Stimulated activated CD4-positive, alpha-beta T cell treated with anti-CD3 and anti-CD28 coated beads, Interleukin-2, amount 100 ng/mL, for 24 hours (primary cell): Measurements from ENCODE around the gene GATAD1.
"Not testable (repeated sequence)": the region's sequence is repeated elsewhere in the genome, so short reads cannot be mapped to it uniquely, and the experiment has no call there.

Experiments
- DNase-seq, 2 donors: peaks; one replicate each; pipeline ENCODE4 v3.0.0-alpha.2; 2020

Gene GATAD1

DNA sequence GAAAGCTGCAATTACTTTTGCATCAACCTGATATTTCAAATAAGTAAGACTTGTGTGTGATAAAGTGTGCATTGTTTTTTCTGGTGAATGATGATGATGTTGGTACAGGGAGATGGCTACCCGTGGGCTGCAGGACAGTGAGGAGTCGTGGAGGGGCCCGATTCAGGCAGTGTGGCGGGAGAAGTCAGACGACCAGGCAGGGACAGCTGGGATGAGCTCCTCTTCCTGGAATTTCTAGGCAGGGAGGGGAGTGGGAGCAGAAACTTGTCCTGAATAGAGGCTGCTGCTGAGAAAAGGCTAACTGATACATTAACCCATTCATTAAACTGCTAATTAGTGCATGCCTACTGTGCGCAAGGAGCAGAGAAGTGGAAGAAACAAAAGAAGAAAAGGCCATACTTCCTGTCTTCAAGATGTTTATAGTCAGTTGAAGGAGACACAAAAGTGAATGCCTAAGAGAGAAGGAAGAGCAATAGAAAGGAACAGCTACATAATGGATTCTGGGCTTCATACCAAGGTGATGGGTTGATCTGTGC lies 9.3 kb upstream of the GATAD1 start:
- DNase-seq = no peak

DNA sequence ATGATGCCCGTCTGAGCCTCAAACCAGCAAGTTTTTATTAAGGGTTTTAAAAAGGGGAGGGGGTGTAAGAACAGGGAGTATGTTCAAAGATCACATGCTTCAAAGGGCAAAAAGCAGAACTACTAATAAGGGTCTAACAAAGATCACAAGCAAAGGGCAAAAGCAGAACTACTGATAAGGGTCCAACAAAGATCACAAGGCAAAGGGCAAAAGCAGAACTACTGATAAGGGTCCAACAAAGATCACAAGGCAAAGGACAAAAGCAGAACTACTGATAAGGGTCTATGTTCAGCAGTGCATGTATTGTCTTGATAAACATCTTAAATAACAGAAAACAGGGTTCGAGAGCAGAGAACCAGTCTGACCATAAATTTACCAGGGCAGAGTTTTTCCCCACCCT lies 4.6 kb upstream of the GATAD1 start:
- not testable (repeated sequence) for DNase-seq

DNA sequence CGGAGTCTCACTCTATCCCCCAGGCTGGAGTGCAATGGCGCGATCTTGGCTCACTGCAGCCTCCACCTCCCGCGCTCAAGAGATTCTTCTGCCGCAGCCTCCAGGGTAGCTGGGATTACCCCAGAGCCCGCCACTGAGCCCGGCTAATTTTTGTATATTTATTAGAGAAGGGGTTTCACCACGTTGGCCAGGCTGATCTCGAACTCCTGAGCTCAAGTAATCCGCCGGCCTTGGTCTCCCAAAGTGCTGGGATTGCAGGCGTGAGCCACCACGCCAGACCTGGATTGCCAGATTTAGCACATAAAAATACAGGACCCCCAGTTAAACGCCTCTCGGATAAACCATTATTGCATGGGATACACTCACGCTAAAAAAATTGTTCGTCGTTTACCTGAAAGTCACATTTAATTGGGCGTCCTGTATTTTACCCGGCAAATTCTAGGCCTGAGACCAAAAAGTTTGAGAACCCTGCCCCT lies 375 bp upstream of the GATAD1 start:
- no peak for DNase-seq

DNA sequence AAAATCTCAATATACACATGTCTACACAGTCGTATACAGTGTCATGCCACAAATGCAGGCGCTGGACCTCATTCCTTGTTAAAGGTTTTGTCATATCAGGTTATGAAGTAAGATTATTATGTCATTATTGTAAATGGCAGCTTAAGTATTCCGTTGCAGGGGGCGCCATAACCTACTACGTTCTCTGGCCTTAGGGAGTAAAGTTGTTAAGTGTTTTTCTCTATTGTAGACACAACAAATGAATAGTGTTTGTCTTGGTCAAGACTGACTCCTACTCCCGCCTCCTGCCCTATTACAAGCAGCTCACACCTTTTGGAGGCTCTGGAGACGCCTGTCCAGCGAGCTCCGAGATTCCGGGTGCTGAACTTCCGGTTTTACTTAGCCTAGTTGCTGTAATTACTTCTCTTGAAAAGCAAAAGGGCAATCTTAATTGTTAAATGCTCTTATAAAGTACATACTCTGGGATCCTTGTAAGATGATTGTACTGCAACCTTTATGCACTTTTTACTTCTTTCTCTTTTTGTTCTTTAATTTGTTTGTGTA lies 994 bp downstream of the GATAD1 start:
- peak; percentile 45 to 66 for DNase-seq

DNA sequence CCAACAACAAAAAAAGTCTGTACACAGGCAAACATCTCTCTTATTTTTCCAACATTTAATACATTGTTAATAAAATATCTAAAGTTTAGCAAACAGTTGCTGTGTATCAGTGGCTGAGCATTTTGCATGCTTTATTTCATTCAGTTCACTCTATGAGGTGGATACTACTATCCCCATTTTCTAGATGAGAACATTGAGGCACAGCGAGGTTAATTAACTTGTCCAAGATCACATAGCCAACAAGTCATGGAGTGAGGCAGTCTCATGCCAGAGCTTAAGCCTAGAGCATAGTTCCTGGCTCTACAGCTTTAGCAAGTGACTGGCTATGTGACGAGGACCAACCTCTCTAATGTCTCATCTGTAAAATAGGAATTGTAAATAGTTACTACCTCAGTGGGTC lies 4.4 kb downstream of the GATAD1 start:
- DNase-seq = no peak

DNA sequence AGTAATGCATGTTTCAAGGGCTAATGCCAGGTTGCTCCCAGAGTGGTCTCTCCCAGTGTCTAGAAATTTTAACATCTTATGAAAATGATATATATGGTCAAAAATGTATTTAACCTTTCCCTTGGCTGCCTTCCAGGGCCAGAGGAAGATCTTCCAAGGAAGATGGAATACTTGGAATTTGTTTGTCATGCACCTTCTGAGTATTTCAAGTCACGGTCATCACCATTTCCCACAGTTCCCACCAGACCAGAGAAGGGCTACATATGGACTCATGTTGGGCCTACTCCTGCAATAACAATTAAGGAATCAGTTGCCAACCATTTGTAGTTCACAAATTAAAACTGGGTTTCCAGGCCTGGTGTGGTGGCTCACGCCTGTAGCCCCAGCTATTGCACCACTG lies 9.0 kb downstream of the GATAD1 start:
- DNase-seq = no peak

DNA sequence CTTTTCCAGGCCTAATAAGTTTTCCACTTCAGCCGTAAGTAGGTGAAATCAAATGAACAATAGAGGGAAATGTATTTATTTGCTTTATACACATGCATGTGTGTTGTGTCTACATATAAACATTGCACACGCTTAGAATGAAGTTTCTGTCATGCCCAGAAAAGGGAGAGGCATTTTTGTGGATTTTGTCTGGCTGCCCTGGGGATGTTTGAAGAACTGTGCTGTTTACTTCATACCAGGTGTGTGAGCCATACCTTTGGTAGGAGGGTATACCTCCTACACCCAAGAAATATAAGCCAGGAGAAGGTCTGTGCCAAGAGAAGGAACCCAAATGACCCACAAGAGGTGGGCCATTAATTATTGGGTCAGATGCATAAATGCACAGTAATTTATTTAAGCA lies 12.8 kb downstream of the GATAD1 start:
- DNase-seq = no peak

DNA sequence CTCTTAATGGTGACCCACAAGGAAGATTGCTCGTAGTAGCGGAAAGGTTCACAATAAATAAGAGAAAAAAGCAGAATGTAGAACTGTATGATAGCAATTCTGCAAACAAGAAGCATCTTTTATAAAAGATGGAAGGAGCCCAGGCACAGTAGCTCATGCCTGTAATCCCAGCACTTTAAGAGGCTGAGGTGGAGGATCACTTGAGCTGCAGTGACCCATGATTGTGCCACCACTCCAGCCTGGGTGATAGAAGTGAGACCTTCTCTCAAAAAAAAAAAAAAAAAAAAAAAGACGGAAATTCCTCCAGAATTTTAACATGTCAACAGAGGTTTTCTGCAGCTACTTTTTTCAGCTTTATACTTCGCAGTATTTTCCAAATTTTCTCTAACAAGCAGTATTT lies 13.2 kb downstream of the GATAD1 start:
- no peak for DNase-seq

DNA sequence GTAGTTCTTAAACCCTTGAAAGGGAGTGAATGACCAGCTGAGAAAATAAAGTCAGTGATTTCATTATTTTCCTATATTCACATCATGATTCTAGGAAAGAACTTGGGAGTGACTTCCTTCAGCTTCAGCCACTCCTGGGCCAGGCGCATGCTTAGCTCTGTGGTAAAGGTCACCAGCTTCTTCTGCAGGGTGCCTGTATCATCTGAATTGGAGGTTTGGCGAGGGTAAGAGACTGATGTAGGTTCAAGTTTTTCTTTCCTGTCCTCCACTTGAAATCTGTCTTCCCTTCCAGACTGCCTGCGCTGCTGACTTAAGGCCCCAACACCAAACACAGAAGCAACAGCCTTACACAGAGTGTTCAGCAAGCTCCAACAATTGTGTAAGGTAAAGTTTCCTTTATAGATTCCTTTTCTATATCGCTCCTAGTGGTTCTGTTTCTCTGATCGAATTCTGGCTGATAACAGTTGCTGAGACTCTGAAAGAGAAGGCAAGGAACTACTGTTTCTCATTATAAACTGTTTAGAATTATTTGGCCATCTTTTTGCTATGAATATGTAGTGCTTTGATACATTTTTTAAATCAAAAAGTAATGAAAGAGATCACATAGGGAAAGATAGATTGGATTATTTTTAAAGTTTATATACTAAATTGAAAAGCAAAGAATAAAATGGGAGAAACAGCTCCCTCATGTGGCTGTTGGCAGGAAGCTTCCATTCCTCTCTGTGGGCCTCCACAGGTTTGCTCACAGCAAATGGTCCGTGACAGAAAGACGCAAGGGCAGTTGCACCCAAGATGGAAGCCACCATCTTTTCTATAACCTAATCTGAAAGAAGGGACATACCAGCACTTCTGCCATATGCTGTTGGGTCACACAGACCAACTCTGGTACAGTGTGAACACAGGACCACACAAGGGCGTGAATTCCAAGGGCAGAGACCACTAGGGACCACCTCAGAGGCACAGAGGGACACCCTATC lies 14.0 kb downstream of the GATAD1 start:
- peak; percentile 9 to 20 for DNase-seq

DNA sequence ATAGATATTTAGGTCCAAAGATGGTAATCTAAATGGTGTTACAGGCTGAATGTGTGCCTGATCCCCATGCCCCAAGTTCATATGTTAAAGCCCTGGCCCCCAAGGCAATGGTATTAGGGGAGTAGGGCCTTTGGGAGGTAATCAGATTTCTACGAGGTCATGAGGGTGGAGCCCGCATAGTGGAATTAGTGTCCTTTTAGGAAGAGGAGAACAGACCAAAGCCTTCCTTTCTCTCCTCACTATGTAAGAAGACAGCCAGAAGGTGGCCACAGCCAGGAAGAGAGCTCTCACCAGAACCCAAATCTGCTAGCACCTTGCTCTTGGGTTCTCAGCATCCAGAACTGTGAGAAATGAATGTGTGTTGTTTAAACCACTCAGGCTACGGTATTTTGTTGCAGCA lies 15.3 kb downstream of the GATAD1 start:
- no peak for DNase-seq

DNA sequence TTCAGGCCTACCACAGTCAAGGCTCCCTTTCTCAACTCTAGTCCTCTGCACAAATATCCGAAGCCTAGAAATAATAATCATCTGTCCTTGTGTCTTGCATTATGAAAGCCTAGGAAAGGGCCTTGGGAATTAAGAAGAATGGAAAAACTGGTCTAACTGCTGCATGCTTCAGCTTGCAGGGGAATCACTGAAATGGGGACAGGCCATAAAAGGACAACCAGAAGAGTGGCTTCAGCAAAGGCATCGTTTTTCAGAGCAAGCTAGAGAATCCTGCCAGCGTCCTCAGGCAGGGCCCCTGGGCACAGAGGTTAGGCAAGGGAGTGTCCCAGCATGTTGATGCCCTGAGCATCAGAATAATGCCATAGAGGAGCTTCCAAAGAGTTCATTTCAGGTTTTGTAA lies 17.2 kb downstream of the GATAD1 start:
- no peak for DNase-seq

DNA sequence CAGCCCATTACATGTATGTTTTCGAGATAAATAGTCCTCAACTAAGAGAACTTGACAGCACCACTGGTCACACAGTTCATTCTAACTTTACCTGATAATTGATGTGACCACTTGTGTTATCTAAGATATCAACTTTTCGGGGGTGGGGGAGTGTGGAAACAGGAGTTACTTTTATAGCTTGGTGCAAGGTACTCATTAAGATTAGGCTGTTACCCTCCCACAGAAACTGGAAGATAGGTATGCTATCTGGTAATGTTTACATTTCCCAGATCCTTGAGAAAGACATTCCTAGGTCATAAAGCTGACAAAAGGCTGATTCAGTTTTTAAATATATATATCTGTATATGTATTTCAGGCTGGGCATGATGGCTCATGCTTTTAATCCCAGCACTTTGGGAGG lies 19.4 kb downstream of the GATAD1 start:
- no peak for DNase-seq

DNA sequence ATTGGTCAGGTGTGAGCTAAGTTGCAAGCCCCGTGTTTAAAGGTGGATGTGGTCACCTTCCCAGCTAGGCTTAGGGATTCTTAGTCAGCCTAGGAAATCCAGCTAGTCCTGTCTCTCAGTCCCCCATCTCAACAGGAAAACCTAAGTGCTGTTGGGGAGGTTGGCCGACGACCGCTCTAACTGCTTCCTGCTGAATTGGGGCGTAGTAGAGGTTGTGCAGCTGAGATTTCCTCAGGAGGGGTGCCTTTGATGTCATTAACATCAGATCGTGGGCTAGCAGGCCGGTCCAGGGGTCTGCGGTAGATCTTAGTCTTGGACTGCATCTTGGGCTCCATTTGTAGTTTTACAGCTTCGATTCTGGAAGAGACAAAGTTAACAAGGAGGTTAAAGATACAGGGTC lies 21.3 kb downstream of the GATAD1 start:
- DNase-seq = not testable (repeated sequence)

DNA sequence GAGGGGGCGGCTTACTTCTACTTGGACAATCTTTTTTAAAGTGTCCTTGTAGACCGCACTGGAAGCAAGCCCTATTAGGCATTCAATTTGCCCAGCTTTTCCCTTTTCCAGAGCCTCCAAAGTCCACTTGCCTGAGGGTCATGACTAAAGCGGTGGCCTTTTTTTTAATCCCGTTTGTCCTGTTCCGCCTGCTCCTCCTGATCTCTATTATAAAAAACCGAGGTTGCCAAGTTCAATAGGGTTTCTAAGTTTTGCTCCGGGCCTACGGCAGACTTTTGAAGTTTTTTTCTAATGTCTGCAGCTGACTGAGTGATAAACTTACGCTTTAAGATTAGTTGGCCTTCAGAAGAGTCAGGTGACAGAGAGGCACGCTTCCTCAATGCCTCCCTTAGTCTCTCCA lies 26.7 kb downstream of the GATAD1 start:
- DNase-seq = not testable (repeated sequence)

DNA sequence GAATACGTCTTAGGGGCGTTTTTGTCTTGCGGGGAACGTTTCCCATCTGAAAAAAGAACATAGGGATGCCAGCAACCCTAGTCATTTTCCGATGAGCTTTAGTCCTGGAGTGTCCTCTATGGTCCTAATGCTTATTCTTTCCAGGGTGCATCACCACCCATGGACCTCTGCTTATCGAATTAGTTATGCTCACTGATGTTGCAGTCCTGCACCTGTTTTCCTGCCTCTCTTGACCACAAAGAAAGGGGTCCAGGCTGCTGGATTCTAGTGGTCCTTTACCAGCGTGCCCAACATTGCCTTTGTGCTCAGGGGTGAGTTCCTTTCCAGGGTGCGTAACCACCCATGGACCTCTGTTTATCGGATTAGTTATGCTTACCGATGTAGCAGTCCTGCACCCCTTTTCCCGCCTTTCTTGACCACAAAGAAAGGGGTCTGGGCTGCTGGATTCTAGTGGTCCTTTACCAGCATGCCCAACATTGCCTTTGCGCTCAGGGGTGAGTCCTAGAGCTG lies 28.0 kb downstream of the GATAD1 start:
- not testable (repeated sequence) for DNase-seq

DNA sequence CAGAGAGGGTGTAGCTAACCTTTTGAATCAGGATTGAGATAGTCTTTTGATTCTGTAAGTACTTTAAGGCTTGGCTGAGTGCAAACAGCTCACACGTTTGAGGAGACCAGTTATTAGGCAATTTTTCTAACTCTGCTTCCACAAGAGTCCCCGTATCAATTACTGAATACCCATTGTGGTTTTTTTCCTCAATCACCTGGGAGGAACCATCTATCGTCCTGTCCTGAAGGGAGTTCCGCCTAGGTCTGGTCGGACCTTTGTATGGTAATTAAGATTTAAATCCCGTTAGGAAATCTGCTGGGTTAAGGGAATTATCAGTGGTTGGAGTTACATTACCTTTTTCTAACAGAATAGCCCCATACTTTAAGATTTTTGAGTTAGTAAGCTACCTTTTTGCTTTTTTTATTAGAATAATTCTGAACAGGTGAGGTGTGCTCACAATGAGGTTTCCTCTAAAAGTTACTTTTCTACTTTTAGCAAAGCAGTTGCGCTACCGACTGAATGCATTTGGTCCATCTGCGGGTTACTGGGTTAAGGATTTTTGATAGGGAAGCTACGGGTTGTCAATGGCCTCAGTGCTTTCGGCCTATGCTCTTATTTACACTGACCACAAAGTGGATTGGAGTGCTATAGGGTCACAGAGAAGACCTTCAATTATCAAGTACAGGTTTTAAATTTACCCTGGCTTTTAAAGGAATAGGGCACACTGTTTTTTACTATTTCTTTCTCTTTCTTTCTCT lies 28.7 kb downstream of the GATAD1 start:
- DNase-seq = not testable (repeated sequence)

DNA sequence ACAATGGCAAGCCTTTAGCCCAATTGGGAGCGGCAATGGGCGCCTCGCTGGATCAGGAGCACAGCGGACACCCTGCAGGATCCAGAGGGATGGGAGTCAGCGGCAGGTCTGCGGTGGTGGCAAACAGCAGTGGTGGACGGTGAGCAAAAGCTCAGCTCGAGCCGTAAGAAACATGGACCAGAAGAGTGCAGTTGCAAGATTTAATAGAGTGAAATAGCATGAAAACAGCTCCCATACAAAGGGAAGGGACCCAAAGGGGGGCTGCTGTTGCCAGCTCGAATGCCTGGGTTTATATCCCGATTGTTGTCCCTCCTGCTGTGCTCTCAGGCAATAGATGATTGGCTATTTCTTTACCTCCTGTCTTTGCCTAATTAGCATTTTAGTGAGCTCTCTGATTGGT lies 30.4 kb downstream of the GATAD1 start, which contains the start of gene ERVW-1:
Gene ERVW-1 (minus strand): TSS at position 266 of the 400 bp plus-strand sequence. CDS start 7,565 bp downstream, outside the sequence.
- not testable (repeated sequence) for DNase-seq

DNA sequence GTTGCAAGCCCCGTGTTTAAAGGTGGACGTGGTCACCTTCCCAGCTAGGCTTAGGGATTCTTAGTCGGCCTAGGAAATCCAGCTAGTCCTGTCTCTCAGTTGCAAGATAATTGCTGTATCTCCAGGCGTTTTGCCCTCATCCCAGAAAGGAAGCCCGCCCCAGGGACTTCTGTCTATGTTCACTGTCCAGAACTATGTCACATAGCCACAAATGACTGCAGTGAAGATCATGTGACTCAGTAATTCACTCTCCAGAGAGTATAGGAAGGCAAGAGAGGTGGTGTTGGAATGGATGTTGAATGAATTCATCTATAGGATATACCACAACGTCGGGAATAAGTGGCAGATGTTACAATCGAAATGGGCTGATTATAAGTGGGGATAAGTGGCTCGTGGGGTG lies 30.8 kb downstream of the GATAD1 start:
- no peak for DNase-seq

DNA sequence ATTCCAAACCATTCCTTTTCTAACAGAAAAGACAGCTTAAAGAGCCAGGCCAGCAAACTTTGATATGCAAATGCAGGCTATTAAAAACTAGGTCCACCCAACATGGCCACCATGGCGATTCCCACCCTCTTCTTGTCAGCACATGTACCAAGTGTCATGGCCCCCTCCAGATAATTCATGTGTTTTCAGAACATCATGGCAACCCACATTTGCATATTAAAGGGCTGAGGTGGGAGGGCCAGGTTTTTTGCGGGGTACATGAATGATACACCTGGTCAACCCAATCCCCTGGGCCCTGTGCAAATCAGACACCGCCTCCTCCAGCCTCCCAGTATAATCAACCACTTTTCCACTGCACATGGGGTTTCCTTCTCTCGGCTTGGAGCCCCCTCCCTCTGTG lies 31.4 kb downstream of the GATAD1 start:
- no peak for DNase-seq

DNA sequence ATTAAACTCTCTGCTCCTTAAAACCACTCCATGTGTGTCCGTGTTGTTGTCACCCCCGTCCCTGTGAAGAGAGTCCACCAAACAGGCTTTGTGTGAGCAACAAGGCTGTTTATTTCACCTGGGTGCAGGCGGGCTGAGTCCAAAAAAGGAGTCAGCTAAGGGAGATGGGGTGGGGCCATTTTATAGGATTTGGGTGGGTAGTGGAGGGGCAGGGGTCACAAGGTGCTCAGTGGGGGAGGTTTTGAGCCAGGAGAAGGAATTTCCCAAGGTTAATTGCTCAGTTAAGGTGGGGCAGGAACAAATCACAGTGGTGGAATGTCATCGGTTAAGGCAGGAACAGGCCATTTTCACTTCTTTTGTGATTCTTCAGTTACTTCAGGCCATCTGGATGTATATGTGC lies 31.9 kb downstream of the GATAD1 start:
- not testable (repeated sequence) for DNase-seq

DNA sequence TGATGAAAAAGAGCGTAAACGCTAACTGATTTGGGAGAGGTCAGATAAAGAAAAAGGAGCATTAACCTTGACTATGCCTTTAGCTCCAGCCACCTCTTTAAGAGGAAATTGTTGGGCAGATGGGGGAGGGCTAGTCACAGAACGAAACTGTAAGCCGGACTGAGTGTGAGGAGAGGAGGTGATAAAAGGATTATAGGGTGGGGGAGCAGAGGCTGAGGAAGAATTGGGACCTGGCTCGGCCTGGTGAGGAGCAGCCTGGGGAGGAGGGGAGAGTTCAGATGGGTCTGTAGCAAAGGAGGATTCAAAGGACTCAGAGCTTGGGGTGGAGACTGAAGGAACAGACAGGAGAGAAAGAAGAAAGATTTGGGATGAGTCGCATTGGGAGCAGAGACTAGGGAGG lies 36.3 kb downstream of the GATAD1 start:
- not testable (repeated sequence) for DNase-seq

DNA sequence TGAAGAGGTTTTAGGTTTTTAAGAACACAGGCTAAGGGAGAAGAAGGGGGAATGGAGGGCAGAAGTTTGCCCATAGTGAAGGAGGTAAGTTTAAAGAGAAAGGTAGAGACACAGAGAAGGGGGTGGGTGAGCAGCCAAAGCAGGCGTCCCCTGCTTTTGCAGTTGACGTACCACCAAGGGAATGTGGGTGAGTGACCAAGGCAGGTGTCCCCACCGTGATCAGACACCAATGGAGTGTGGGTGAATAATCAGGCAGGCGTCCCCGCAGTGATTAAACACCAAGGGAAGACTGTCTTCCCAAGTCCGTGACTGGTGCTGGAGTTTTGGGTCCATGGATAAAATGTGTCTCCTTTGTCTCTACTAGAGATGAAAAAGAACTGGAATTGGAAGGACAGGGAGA lies 36.9 kb downstream of the GATAD1 start:
- not testable (repeated sequence) for DNase-seq
